ENCODE measurements around the gene NKIRAS2.

DNA sequence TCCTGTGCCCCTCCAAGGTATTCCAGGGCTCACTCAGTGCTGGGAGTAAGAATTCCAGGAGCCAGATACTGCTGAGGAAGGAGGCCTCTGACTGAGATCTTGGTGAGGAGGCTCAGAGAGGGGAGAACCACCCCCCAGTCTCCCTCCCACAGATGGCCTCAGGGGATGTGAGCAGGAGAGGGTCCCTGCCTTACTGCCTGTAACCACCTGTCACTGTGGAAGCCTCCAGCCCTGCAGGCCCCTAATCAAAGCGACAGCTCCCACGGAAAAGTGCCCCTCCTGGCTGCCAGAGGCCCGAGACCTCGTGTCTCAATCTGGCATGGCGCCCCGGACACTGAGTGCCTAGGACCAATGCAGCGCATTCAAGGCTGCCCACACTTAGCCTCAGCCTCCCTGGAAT lies 38.2 kb downstream of the NKIRAS2 start:
- TF ChIP-seq, protein P1, sequence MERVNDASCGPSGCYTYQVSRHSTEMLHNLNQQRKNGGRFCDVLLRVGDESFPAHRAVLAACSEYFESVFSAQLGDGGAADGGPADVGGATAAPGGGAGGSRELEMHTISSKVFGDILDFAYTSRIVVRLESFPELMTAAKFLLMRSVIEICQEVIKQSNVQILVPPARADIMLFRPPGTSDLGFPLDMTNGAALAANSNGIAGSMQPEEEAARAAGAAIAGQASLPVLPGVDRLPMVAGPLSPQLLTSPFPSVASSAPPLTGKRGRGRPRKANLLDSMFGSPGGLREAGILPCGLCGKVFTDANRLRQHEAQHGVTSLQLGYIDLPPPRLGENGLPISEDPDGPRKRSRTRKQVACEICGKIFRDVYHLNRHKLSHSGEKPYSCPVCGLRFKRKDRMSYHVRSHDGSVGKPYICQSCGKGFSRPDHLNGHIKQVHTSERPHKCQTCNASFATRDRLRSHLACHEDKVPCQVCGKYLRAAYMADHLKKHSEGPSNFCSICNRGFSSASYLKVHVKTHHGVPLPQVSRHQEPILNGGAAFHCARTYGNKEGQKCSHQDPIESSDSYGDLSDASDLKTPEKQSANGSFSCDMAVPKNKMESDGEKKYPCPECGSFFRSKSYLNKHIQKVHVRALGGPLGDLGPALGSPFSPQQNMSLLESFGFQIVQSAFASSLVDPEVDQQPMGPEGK (CRISPR knock-in tag; IDR thresholded peaks at IDR 0.05; ENCODE audit: borderline replicate concordance): no peak
- no peak for TF ChIP-seq ZC3H10 (CRISPR knock-in tag; IDR thresholded peaks at IDR 0.05)
- no peak for TF ChIP-seq ZFP30 (CRISPR knock-in tag; IDR thresholded peaks at IDR 0.05)
- TF ChIP-seq, protein P2, sequence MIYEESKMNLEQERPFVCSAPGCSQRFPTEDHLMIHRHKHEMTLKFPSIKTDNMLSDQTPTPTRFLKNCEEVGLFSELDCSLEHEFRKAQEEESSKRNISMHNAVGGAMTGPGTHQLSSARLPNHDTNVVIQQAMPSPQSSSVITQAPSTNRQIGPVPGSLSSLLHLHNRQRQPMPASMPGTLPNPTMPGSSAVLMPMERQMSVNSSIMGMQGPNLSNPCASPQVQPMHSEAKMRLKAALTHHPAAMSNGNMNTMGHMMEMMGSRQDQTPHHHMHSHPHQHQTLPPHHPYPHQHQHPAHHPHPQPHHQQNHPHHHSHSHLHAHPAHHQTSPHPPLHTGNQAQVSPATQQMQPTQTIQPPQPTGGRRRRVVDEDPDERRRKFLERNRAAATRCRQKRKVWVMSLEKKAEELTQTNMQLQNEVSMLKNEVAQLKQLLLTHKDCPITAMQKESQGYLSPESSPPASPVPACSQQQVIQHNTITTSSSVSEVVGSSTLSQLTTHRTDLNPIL (CRISPR knock-in tag; IDR thresholded peaks at IDR 0.05; ENCODE audit: low read depth): no peak
- TF ChIP-seq RARB (CRISPR knock-in tag; IDR thresholded peaks at IDR 0.05): no peak
- no peak for TF ChIP-seq PPARA (CRISPR knock-in tag; IDR thresholded peaks at IDR 0.05; ENCODE audit: borderline replicate concordance)
- TF ChIP-seq OSR1 (CRISPR knock-in tag; IDR thresholded peaks at IDR 0.05): no peak
- no peak for TF ChIP-seq ZFP3 (CRISPR knock-in tag; IDR thresholded peaks at IDR 0.05)
